Endometrial microvascular endothelial cells (primary cell): ENCODE results near the gene SRSF7. TPM values are rescaled to one million over a fixed set of nuclear protein-coding genes. Genes with fewer than 3 reads are reported as not detected.
"Not testable (repeated sequence)": the region's sequence is repeated elsewhere in the genome, so short reads cannot be mapped to it uniquely, and the experiment has no call there.

Experiments used
- in situ Hi-C: cut with HindIII; loops from 2 replicates; pipeline ENCODE4 v1.10.0; 2017; ENCODE audit warnings: low sequenced_read_pairs, low pct_unique_long_range_greater_than_20kb; ENCODE audit errors: inconsistent ontology term
- total RNA-seq: library from RNA; depleted of rRNA; stranded (reverse); fragments of >200 nt; gene quantifications from one replicate; pipeline ENCODE4 v1.2.3, GENCODE V29; 2015; ENCODE audit errors: inconsistent ontology term

The SRSF7 gene
- total RNA-seq, 1 donor from 2014 or later: 147 TPM

- in situ Hi-C loops: no loop called here
These were observed 12.1 kb upstream of the SRSF7 start for GRCh38 chr2:38763228-38763627.

DNA sequence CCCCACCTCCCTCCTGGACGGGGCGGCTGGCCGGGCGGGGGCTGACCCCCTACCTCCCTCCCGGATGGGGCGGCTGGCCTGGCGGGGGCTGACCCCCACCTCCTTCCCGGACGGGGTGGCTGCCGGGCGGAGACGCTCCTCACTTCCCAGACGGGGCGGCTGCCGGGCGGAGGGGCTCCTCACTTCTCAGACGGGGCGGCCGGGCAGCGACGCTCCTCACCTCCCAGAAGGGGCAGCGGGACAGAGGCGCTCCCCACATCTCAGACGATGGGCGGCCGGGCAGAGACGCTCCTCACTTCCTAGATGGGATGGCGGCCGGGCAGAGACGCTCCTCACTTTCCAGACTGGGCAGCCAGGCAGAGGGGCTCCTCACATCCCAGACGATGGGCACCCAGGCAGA is 4.7 kb upstream of the SRSF7 start:
- in situ Hi-C loops: not testable (repeated sequence)

DNA sequence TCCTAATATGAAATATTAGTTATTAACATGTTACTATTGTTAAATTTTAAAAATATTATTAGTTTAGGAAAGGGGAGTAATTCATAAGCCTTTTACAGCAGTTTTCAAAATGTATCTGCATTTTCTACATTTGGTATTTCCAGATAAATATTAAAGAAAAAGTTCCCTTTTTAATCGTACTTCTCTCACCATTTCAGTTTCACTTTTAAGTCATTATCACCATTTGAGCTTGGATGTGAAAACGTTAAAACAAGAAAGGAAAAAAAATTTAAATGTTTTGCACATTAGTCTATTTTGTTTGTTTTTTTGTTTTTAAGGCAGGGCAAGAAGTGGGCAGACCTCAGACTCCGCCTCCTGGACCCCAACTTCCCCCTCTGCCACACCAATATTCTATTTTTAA is 3.3 kb upstream of the SRSF7 start:
- in situ Hi-C loops: no loop called here

GRCh38 chr2:38754049-38754448 is 2.9 kb upstream of the SRSF7 start:
- in situ Hi-C loops: no loop called here

- in situ Hi-C loops: no loop called here
These were observed 642 bp upstream of the SRSF7 start for GRCh38 chr2:38751596-38752410.

- in situ Hi-C loops: no loop called here
These were observed 910 bp downstream of the SRSF7 start for GRCh38 chr2:38750011-38750890.

DNA sequence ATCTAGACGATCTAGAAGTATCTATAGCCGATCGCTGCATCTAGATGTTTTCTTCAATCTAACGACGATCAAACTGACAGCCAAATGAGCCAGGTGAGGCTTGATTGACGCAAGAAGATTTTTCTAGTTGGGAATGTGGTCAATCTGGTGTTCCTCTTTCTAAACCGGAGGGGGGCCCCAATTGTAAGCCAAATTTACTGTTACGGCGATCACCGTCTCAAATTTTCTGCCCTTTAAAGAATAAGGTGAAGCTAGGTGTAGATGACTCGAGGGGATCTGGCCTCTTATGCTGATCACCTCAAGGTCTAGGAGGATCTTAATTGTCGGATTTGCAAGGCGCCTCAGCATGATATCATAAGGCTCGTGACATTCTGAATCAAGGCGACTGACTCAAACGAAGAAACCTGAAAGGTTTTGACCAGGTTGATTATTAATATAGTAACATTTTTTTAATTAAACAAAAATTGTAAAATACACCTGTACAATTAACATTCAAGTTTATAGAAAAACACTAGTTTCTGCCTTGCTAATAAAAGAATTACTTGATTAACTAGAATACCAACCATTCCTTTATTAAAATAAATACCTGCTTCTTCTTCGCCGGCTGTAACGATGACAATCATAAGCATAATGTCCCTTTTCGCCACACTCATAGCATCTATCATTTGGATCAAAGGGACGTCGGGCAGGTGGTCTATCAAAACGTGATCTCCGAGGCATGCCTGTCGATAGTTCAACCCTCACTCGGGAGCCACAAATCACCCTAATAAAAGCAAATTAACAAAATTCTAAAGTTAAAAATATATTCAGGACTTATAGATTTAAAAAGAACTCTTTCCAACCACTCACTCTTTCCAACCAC is 2.0 kb downstream of the SRSF7 start:
- in situ Hi-C loops: no loop called here

DNA sequence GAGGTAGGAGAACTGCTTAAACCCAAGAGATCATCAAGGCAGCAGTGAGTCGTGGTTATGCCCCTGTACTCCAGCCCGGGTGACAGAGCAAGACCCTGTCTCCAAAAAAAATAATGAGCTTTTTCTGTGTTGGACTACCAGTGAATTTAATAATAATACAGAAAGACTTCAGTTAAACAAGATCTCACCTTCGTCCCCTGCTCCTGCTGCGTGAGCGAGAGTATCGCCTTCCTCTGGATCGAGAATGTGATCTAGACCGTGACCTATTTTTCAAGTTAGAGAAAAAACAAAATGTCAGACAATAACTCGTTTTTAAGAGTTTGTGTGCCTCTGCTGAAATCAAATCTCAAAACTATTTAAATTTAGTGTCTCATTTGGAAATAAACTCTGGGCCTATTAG is 2.8 kb downstream of the SRSF7 start:
- in situ Hi-C loops: no loop called here

DNA sequence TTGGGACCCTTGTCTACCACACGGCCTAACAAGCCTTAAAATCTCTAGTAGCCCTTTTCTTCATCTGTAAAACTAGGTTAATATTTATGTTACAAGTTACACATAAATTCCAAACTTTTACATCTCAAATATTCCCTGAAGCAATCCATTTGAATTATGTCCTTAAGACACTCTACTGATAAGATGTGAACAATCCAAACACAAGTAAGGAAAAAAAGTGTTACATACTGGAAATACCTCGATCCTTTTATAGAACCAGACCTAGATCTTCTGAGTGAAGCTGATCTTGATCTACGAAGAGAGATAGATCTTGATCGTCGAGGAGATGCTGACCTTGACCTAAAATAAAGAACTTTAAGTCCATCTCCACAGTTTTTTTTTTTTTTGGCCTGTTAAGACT is 3.3 kb downstream of the SRSF7 start:
- in situ Hi-C loops: no loop called here

DNA sequence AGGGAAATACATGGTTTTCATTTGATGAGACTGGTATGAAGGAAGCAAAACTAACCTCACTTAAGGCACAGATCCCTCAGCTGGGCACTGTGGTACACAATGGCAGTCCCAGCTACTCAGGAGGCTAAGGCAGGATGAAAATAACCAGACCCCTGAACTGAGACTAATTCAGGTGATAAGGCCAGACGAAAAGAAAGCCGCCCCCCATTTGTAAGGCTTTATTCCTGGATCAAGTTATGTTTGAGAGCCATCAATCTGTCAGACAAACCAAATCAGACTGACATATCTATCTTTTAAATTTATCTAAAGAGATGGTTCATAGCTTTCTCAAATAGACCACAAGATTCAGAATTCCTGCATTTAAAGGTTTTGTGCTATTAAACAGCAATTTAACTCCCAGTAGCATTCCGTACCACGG is 4.1 kb downstream of the SRSF7 start:
- in situ Hi-C loops: no loop called here

DNA sequence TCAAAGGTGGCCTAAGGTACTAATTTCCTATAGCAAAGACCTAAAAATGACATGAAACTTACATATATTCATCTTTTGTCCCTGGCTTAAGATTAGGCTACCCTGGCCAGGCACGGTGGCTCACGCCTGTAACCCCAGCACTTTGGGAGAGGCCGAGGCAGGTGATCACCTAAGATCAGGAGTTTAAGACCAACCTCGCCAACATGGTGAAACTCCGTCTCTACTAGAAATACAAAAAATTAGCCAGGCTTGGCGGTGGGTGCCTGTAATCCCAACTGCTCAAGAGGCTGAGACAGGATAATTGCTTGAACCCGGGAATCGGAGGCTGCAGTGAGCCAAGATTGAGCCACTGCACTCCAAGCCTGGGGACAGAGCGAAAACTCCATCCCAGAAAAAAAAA is 5.9 kb downstream of the SRSF7 start:
- in situ Hi-C loops: no loop called here

GRCh38 chr2:38744399-38744780 is 6.8 kb downstream of the SRSF7 start:
- in situ Hi-C loops: no loop called here

DNA sequence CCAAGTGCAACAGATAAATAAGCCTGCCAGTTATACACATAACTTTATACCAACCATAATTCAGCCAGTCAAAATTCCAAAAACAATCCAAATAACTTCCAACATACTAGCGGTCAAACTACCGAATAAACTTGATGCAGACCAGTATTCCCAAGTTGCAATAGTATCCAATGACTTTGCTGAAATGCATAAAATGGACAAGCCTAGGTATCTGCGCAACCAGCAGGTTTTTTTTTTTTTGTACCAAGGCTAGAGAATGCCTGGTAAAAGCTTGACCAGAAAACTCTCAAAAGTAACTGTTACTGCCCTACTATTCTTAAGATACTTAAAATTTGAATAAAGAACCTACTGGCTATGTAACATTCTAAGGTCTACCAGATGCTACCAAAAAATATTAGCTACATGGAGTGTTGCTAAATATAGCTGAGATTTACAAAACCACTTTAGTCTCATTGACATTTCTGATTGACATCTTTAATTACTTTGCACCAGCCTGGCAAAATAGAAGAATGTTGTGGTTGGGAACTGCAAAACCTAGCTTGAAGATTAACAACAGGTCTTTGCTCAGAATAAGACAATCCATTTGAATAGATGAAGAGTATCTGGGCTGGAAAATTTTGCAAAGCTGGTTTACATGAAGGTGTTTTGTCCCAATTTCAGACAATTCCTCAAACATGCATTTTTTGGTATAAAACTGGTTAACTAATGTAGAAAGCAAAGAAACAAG is 7.3 kb downstream of the SRSF7 start:
- in situ Hi-C loops: no loop called here

DNA sequence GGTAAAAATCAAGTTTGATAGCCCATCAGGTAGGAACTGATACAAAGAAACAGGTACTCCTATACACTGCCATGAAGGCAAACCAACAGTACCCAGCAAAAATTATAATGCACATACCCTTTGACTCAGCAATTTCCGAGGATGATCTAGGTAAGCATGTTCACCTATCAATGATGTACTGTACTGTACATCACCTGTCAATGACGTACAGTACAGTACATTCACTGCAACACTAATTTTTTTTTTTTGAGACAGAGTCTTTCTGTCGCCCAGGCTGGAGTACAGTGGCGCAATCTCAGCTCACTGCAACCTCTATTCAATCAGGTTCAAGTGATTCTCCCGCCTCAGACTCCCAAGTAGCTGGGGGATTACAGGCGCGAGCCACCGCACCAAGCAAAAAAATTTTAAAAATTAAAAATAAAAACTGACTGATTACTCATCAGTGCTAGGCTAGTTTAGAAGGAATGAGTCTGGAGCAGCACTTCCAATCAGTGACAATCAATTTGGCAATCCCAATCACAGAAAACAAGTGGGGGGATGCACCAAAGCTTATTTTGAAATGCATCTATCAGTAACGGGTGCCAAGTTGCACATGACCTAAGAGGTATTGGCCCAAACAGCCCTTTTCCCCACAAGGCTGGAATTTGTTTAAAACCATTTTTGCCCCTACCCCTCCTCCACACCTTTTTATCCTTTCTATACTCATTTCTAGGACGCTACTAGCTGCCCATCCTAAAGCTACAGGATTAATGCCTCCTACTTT is 8.2 kb downstream of the SRSF7 start:
- in situ Hi-C loops: no loop called here

GRCh38 chr2:38740851-38741731 is 10.1 kb downstream of the SRSF7 start:
- in situ Hi-C loops: no loop called here

DNA sequence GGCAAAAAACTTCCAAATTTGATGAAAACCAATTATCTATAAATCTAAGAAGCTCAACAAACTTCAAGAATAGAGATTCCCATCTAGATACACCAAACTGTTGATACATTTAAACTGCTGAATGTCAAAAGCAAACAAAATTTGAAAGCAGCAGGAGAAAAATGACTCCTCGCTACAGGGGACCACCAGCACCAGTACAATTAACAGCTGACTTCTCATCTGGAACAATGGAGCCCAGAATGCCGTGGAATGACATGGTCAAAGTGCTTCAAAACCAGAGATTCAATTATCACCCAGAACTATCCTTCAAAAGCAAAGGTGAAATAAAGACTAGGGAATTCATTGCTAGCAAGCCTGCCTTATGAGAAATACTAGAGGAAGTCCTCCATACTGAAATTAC is 11.6 kb downstream of the SRSF7 start:
- in situ Hi-C loops: no loop called here

DNA sequence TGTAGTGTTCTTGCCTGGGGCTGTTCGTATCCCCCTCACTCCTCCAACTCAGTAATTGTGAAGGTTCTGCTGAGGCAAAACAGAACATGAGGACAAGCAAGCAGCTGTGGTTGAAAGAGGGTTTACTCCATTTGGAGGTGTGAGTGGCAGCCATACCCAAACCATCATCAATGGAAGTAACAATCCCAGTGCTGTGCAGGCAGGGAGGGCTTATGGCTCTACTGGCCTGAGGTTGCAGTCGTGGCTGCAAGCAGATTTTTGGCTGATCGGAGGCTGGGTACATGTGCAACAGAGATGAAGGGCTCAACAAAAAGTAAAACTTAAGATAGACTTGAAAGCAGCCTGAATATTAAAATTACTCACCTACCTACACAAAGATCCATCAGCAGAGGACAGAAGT is 13.2 kb downstream of the SRSF7 start:
- in situ Hi-C loops: no loop called here
